A549 (cell line): ENCODE measurements around the gene TPD52L1.

Source experiments
- CHD4 ChIP-seq: fragments of 200-600 bp; sonication (generic); IDR thresholded peaks from 2 replicates; pipeline ENCODE4 v1.6.1; 2016; ENCODE audit warnings: antibody characterized with exemption, mild to moderate bottlenecking, borderline replicate concordance
- EHF ChIP-seq: fragments of 250-450 bp; sonication (Bioruptor Pico); IDR thresholded peaks from 2 replicates; pipeline ENCODE4 v1.5.0; 2020; ENCODE audit warnings: mild to moderate bottlenecking
- EHMT2 ChIP-seq: fragments of 200-600 bp; sonication (generic); IDR thresholded peaks from 2 replicates; pipeline ENCODE4 v1.6.1; 2016; ENCODE audit warnings: antibody characterized with exemption, low read depth, mild to moderate bottlenecking, moderate library complexity
- FOSL2 ChIP-seq, 2 experiments: fragments of 450-650 bp in 1 of 2; fragments of >200 bp in 1 of 2; sonication (Bioruptor Twin) in 1 of 2; formaldehyde crosslinking; IDR thresholded peaks; 2 replicates each; pipeline versions ENCODE4 v1.5.0 to v1.6.1; 2016 to 2020; ENCODE audit warnings: mild to moderate bottlenecking in 1 of 2, moderate library complexity in 1 of 2
- HOXA7 ChIP-seq: fragments of 250-450 bp; sonication (Bioruptor Pico); IDR thresholded peaks from 2 replicates; pipeline ENCODE4 v1.5.0; 2020; ENCODE audit warnings: mild to moderate bottlenecking, moderate library complexity
- POLR2A ChIP-seq: IDR thresholded peaks from 2 replicates; pipeline ENCODE4 v1.6.1; 2012; ENCODE audit warnings: mild to moderate bottlenecking, low read length
- RAD21 ChIP-seq, 2 experiments: fragments of >200 bp in 1 of 2; sonication (Bioruptor Twin) in 1 of 2; formaldehyde crosslinking in 1 of 2; IDR thresholded peaks in 1 of 2; conservative IDR thresholded peaks in 1 of 2; 2 replicates in 1 of 2; 3 replicates in 1 of 2; pipeline ENCODE4 v1.6.1; 2012 to 2018; ENCODE audit warnings: inconsistent platforms in 1 of 2
- TF ChIP-seq, protein P1 (sequence below): fragments of >200 bp; sonication (Bioruptor Twin); formaldehyde crosslinking; IDR thresholded peaks from 3 replicates; pipeline ENCODE4 v1.5.1; 2016

DNA sequence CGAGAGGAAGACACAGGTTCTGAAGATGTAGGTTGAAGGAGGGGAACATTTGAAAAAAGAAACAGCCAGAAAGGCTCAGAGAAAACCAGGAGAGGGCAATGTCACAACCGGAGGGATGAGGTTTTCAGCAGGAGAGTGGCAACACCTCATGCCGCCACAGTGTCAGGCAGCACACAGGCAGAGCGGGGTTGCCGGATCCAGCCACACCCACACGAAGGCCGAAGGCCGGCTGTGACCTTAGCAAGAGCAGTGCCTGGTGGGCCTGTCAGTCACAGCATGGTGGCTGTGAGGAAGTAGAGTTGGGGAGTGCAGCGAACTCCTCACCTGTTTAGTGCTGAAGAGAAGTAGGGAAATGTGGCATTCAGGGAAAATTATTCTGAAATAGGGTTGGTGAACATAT is 134.1 kb downstream of the TPD52L1 start:
- TF ChIP-seq, protein P1, sequence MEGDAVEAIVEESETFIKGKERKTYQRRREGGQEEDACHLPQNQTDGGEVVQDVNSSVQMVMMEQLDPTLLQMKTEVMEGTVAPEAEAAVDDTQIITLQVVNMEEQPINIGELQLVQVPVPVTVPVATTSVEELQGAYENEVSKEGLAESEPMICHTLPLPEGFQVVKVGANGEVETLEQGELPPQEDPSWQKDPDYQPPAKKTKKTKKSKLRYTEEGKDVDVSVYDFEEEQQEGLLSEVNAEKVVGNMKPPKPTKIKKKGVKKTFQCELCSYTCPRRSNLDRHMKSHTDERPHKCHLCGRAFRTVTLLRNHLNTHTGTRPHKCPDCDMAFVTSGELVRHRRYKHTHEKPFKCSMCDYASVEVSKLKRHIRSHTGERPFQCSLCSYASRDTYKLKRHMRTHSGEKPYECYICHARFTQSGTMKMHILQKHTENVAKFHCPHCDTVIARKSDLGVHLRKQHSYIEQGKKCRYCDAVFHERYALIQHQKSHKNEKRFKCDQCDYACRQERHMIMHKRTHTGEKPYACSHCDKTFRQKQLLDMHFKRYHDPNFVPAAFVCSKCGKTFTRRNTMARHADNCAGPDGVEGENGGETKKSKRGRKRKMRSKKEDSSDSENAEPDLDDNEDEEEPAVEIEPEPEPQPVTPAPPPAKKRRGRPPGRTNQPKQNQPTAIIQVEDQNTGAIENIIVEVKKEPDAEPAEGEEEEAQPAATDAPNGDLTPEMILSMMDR: no peak
- TF ChIP-seq HOXA7 (CRISPR knock-in tag) (no peak), RAD21 (conservative IDR thresholded peaks at IDR 0.05 in 1 of 2, IDR thresholded peaks at IDR 0.05 in 1 of 2) (no peak), POLR2A (no peak), EHMT2 (no peak), FOSL2 (IDR thresholded peaks at IDR 0.05) (no peak), FOSL2 (CRISPR knock-in tag; IDR thresholded peaks at IDR 0.05) (no peak), CHD4 (no peak), EHF (CRISPR knock-in tag) (no peak)
